GM06990 (cell line): ENCODE results near the gene SOX2.

Source experiments
- DNase-seq: peaks from one replicate; pipeline ENCODE4 v3.0.0-alpha.2; 2011; ENCODE audit not compliant: insufficient read length; ENCODE audit errors: extremely low read depth
- H3K27me3 ChIP-seq: replicated peaks from 2 replicates; pipeline ENCODE4 v1.6.0; 2011; ENCODE audit warnings: low read length; ENCODE audit not compliant: control insufficient read depth, insufficient read depth
- H3K36me3 ChIP-seq: 2 replicates; pipeline ENCODE4 v1.5.1; 2011; ENCODE audit warnings: low read length; ENCODE audit not compliant: control insufficient read depth, insufficient read depth
- H3K4me3 ChIP-seq: replicated peaks from 2 replicates; pipeline ENCODE4 v1.5.1; 2011; ENCODE audit warnings: low read depth, mild to moderate bottlenecking, control low read depth, low read length
- TF ChIP-seq, protein P1 (sequence below): IDR thresholded peaks from 2 replicates; pipeline ENCODE4 v1.5.1; 2011; ENCODE audit warnings: low read length, control low read depth, mild to moderate bottlenecking, inconsistent platforms; ENCODE audit not compliant: insufficient read depth, poor library complexity, severe bottlenecking

The SOX2 gene

GRCh38 chr3:181724192-181724965 lies 12.7 kb downstream of the SOX2 start:
- TF ChIP-seq, protein P1, sequence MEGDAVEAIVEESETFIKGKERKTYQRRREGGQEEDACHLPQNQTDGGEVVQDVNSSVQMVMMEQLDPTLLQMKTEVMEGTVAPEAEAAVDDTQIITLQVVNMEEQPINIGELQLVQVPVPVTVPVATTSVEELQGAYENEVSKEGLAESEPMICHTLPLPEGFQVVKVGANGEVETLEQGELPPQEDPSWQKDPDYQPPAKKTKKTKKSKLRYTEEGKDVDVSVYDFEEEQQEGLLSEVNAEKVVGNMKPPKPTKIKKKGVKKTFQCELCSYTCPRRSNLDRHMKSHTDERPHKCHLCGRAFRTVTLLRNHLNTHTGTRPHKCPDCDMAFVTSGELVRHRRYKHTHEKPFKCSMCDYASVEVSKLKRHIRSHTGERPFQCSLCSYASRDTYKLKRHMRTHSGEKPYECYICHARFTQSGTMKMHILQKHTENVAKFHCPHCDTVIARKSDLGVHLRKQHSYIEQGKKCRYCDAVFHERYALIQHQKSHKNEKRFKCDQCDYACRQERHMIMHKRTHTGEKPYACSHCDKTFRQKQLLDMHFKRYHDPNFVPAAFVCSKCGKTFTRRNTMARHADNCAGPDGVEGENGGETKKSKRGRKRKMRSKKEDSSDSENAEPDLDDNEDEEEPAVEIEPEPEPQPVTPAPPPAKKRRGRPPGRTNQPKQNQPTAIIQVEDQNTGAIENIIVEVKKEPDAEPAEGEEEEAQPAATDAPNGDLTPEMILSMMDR = no peak
- Histone ChIP-seq H3K27me3 (peaks cover 5% of the 10 kb centered on the region), H3K4me3 (no peak overlapping the region), H3K36me3 (no peaks in the 10 kb centered on the region)
- DNase-seq = no peak

DNA sequence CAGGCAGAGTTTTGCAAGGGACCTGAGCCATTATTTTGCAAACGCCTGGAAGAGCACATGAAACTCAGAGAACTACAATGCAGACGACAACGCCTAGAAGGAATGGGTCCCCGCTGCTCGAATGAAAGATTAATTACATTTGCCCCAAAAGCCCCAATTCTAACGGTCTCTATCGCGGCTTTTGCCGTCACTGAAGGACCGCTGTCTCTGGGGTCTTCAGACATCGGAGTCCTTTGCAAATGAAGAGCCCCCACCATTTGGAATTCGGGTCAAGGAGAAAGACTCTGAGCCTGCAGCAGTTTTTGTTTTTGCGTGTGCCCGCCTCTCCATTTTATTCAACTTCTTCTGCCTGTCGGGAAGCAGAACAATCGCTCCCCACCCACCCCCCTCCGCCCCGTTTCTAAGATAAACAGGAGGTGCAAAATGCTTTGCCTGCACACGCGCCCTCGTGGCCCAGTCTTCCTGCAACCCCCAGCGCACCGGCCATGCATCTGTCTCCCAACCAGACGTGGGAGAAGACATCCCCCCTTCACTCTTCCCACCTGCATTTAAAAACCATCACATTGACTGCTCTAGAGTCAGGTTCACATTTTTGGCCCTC lies 13.5 kb downstream of the SOX2 start:
- Histone ChIP-seq H3K27me3 (peaks cover 4% of the 10 kb centered on the region), H3K36me3 (no peaks in the 10 kb centered on the region), H3K4me3 (no peak overlapping the region)
- peak; percentile 31 for DNase-seq
- TF ChIP-seq, protein P1 = no peak

- H3K36me3 ChIP-seq = no peaks in the 10 kb centered on the region
- no peak for DNase-seq
- TF ChIP-seq, protein P1 = no peak
- no peak overlapping the region for H3K4me3 ChIP-seq
- peaks cover 4% of the 10 kb centered on the region for H3K27me3 ChIP-seq
Measured at GRCh38 chr3:181725830-181726229, 14.1 kb downstream of the SOX2 start.

GRCh38 chr3:181726351-181727330 lies 14.9 kb downstream of the SOX2 start:
- TF ChIP-seq, protein P1 = peak; percentile 18
- Histone ChIP-seq H3K36me3 (no peaks in the 10 kb centered on the region), H3K4me3 (peak overlapping the region; percentile 54), H3K27me3 (peaks cover 4% of the 10 kb centered on the region)
- peak; percentile 80 for DNase-seq

DNA sequence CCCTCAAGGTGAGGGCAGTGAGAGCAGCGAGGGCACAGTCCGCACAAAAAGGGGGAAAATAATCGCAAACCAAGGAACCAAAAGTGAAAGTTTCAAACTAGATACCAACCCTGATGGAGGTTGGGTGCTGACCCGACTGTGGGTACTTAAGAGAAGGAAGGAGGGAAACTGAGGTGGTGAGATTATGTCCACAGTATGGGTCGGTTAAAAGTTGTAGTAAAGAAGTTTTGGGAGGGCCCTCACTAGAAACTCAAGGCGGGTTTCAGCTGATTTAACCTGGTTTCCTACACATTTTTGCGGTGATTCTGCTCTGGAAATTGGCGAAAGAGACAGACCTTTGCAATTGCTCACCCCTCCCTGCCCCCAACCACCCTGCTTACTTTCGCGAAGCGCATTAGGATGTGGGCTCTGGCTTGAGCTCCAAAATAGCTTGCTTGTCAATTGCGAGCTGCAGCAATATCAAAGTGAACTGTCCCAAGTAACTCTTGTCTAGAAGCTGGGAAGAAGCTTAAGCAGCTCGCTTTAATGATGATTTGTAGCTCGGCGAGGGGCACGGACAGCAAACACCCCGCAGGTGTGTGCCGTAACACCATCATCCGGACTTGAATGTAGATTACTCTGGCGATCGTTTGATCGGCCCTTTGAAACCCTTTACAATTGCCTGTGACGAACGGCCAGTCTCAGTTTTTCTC lies 15.8 kb downstream of the SOX2 start:
- Histone ChIP-seq H3K4me3 (peak overlapping the region; percentile 54), H3K36me3 (no peaks in the 10 kb centered on the region), H3K27me3 (peaks cover 4% of the 10 kb centered on the region)
- TF ChIP-seq, protein P1 = no peak
- peak; percentile 60 for DNase-seq
